GM21381 (cell line): ENCODE results near the gene TSHZ2.
"Not testable (repeated sequence)": the region's sequence is repeated elsewhere in the genome, so short reads cannot be mapped to it uniquely, and the experiment has no call there.

ENCODE experiments used
- ATAC-seq: cut with Tn5 transposase; IDR thresholded peaks from one replicate; pipeline ENCODE4 v1.9.1; 2021; ENCODE audit warnings: mild to moderate bottlenecking, moderate library complexity; ENCODE audit not compliant: unreplicated experiment

TSHZ2 gene

GRCh38 chr20:53427951-53428350, 455.8 kb downstream of the TSHZ2 start:
- no peak for ATAC-seq

- ATAC-seq: no peak
Observed at GRCh38 chr20:53428588-53428987, 456.4 kb downstream of the TSHZ2 start.

- ATAC-seq: no peak
Observed at GRCh38 chr20:53428996-53429395, 456.8 kb downstream of the TSHZ2 start.

DNA sequence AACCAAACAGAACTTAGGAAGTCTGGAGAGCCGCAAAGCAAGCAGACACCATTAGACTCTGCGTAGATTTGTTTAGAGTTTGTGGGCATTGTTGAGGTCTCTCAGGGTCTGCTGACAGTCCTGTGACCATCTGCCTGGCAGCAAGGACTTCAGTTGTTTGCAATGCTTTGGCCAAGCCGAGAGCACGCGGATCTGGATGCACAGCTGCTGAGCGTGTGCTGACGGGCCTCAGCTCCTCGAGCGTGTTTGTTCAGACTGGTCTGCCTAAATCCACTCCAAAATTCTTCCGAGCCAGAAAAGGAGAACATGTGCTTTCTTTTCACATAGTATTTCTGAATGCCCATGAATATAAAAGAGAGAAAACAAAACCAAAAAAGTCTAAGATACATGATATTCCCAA, 462.5 kb downstream of the TSHZ2 start:
- no peak for ATAC-seq

- ATAC-seq: not testable (repeated sequence)
Observed at GRCh38 chr20:53436927-53437326, 464.8 kb downstream of the TSHZ2 start.

DNA sequence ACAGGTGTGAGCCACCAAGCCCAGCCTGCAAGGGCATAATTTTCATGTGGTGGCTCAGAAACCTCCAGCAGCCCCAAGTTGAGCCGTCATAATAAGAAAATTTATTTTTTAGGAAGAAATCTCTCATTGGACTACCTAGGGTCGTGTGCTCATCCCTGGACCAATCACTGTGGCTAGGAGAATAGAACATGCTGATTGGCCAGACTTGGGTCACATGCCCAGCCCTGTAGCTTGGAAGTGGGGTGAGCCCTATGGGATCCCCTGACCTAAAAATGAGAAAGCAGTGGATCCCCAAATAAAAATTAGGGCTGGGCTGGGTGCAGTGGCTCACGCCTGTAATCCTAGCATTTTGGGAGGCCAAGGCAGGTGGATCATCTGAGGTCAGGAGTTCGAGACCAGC, 466.2 kb downstream of the TSHZ2 start:
- ATAC-seq: no peak

DNA sequence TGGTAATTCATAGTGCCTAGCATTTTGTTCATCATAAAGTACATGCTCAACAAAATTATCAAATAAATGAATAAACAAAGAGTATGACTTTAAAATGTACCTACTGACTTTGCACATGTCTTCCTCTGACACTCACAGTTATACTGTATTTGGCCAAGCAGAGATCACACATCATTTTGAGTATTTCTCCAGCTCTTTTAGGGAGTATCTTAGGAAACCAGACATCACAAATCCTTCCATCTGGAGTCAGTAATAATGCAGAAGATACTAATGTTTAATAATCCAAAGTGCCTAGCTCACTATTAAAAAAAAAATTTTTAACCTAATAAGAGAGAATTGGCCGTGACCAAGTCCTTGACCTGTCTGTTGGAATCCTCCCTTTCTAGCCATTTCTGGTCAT, 466.9 kb downstream of the TSHZ2 start:
- ATAC-seq: no peak

DNA sequence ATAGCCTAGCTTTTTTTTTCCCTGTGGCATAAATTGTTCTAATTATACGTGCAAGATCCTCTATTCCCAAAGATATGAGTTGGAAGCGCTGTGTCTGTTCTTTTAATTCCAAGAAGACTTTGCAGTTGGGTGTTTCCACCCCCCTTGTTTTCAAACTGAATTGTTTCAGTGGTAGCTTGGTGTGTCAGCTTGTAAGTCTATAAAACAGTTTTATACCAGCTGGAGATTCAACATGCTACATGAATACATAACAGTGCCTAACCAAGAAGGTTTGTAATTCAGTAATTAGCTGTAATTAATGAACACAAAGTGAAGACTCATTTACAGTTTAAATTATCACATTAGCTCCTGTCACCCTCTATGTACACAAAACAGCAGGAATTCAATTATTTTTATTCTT, 467.5 kb downstream of the TSHZ2 start:
- ATAC-seq: no peak

DNA sequence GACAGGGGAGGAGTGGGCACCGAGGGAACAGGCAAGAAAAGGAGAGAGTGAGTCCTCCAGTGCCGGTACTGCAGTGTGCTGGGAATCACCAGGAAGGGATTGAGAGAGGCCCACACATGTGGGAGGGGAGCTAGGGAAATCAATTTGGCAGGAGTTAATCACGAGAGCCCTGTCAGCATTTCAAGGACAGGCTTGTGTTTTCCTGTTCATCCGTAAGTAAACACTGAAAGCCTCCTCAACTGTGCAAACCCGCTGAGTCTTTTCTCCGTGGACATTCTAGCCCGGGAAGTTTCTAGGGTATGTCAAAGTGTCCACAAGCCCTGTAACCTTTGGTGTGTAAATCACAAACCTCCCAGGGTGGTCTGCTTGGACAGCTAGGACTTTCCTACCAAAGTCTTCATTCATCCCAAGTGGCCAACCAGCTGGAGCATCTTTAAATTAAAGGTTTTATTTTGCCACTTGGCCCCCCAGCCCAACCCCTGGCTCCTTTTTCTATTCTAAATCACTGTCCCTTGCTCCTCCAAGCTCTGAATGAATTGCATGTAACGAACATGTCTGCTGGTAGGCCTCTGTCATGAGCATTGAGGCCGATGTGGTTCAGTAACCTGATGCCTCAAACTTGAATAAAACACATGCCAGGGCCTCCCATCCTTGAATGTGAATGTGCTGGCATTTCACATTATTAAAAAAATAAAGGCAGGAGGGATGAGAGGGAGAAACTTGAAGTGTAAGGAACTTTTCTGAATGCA, 472.4 kb downstream of the TSHZ2 start:
- ATAC-seq: no peak

GRCh38 chr20:53445321-53445731, 473.2 kb downstream of the TSHZ2 start:
- ATAC-seq: no peak

DNA sequence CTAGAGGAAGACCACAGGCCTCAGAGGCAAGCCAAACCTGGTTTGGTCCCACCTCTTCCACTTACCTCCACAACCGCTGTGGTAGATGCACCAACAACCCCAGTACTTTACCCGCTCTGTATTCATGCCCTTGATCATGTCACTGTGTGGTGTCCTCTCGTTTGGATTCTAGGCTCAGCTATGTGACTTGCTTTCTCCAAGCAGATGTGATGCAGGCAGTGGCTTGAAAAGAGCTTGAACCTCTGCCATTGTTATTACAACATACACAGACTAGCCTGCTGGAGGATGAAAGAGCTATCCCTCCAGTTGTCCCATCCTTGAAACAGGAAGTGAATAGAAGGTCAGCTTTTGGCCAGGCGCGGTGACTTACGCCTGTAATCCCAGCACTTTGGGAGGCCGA, 473.8 kb downstream of the TSHZ2 start:
- ATAC-seq: no peak

- no peak for ATAC-seq
Observed at GRCh38 chr20:53447316-53447715, 475.2 kb downstream of the TSHZ2 start.

DNA sequence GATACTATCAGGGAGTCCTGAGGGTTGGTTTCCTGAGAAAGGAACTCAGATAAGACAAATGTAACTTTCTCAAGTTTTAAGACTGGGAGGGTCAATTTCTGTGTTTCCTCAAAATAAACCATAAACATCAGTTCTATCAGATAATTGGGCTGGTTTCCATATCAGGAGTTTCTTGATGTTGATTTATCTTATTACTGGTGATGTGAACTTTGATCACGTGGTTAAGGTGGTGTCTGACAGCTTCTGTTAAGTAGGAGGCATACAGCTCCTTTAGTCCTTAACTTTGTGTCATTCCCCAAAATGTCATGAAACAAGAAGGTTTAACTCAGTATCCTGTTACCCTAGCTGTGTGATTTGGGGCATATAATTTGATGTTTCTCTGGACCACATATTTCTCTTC, 476.3 kb downstream of the TSHZ2 start:
- ATAC-seq: no peak

DNA sequence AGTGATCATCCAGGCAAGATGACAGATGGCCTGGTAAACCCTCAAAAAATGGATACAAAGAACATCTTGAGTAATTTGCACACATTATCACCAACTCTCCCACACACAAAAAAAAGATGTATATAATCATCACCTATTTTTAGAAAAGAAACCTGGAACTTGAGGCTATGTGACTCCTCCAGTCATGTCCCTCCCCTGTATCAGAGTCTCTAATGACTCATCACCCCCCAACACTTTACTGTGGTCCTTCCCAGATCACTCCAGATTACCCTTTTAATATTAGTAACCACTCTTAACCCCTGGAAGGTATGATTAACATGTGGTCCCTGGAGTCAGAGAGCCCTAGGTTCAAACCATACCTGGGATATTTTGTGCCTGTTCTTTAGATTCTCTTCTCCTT, 476.7 kb downstream of the TSHZ2 start:
- no peak for ATAC-seq

GRCh38 chr20:53453076-53453475, 480.9 kb downstream of the TSHZ2 start:
- ATAC-seq: no peak

- ATAC-seq: no peak
Observed at GRCh38 chr20:53454675-53455276, 482.6 kb downstream of the TSHZ2 start.

DNA sequence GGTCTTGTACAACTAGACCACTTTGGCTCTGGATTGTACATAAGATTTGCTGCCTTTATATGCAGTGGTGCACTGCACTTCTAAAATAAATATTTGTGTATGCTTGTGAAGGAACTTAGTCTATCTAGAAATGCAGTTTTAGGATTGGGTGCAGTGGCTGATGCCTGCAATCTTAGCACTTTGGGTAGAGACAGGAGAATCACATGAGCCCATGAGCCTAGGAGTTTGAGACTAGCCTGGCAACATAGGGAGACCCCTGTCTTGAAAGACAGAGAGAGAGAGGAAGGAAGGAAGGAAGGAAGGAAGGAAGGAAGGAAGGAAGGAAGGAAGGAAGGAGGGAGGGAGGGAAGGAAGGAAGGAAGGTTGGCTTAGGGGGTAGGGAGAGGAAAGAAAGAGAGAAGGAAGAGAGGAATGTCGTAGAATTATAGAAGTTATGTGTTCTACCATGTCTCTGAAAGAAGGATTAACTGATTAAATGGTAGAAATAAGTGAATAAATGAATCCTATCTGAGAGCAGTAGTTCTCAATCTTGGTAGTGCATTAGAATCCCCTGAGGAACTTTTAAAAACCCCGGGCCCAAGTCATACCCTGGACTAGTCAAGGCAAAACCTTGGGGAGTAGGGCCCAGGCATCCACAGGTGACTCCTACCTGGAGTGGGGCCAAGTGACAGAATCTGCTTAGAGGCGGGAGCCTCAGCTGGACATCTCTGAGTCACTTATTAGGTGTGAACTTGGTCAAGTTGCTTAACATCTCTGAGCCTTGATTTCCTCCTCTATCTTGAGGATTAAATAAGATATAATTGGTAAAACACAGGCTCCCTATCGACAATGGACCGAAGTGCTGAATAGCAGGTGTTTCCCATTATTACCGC, 491.2 kb downstream of the TSHZ2 start:
- ATAC-seq: no peak

DNA sequence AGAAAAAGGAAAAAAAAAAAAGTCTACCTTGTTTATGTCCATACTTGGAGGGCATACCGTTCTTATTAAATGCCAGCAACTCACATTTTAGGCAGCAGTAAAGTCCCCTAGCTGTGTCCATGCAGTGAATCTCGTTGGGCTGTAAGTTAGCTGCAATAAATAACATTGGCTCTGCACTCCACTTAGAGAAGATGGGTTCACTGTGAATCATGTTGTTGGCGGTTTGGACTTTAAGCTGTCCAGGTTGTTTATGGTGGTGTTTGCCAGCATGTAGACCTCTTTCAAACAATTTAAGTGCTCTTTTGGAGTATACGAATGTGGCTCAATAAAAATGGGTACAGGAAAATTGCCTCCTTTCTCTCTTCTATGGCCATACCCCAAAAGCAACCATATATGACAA, 494.1 kb downstream of the TSHZ2 start:
- no peak for ATAC-seq

- ATAC-seq: no peak
Observed at GRCh38 chr20:53468587-53468986, 496.4 kb downstream of the TSHZ2 start.

DNA sequence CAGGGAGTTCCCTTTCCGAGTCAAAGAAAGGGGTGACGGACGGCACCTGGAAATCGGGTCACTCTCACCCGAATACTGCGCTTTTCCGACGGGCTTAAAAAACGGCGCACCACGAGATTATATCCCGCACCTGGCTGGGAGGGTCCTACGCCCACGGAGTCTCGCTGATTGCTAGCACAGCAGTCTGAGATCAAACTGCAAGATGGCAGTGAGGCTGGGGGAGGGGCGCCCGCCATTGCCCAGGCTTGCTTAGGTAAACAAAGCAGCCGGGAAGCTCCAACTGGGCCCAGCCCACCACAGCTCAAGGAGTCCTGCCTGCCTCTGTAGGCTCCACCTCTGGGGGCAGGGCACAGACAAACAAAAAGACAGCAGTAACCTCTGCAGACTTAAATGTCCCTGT, 500.7 kb downstream of the TSHZ2 start:
- not testable (repeated sequence) for ATAC-seq

DNA sequence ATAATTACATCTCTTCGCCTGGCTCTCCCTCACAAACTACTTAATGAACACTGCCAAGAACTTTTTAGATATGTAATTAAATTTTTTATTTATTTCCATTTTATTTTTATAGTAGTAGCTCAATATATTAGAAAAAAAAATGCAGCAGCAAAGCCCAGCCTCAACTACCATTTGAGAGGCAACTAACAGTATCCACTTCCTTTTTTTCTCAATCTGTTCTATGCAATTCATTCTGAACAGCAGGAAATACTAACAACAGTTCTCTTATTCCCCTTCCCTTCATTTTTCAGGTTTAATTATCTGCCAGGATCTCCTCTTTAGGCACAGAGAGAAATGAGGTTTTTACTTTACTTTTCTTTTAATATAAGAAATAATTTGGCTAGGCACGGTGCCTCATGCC, 508.8 kb downstream of the TSHZ2 start:
- no peak for ATAC-seq
